Mucosa of stomach (tissue), 1 donor: ENCODE results near the gene CMTM6.
"Not testable (repeated sequence)": the region's sequence is repeated elsewhere in the genome, so short reads cannot be mapped to it uniquely, and the experiment has no call there.

ENCODE experiments used
- H3K27me3 ChIP-seq: one replicate; pipeline ENCODE4 v1.7.0; 2013; ENCODE audit warnings: mild to moderate bottlenecking, low read length; ENCODE audit not compliant: control insufficient read depth, insufficient read depth
- H3K36me3 ChIP-seq: one replicate; pipeline ENCODE4 v1.7.0; 2013; ENCODE audit warnings: low read length; ENCODE audit not compliant: control insufficient read depth, insufficient read depth
- H3K4me1 ChIP-seq: one replicate; pipeline ENCODE4 v1.7.0; 2013; ENCODE audit warnings: mild to moderate bottlenecking, low read length; ENCODE audit not compliant: control insufficient read depth, insufficient read depth
- H3K4me3 ChIP-seq: one replicate; pipeline ENCODE4 v1.7.0; 2013; ENCODE audit warnings: low read length
- H3K9ac ChIP-seq: one replicate; pipeline ENCODE4 v1.7.0; 2013; ENCODE audit warnings: mild to moderate bottlenecking, low read length, moderate library complexity
- H3K9me3 ChIP-seq: one replicate; pipeline ENCODE4 v1.7.0; 2013; ENCODE audit warnings: mild to moderate bottlenecking, low read length, moderate library complexity; ENCODE audit not compliant: control insufficient read depth
- donor health status: Pancreatic carcinoma.

CMTM6 gene

DNA sequence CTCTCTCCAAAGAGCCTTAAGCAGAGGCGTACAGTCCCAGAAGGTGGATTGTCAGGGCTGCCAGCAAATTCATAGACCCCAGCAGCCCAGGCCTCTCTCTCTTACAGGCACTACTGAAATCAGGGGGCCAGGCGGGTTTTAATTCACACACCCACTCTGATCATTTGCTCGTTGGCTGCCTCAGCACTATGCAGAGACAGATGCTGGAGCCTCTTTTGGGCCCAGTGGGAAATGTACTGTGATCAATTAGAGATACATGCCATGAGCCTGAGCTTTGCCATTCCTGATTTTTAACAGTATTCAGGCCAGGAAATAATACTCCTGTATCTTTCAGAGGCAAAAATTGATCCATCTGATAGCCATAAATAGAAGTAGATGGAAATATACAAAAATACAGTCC lies 53.0 kb downstream of the CMTM6 start:
- Histone ChIP-seq H3K27me3 (no peaks in the 10 kb centered on the region), H3K9me3 (no peaks in the 10 kb centered on the region), H3K9ac (no peak overlapping the region), H3K36me3 (no peaks in the 10 kb centered on the region), H3K4me3 (no peak overlapping the region), H3K4me1 (peaks cover 2% of the 10 kb centered on the region)

DNA sequence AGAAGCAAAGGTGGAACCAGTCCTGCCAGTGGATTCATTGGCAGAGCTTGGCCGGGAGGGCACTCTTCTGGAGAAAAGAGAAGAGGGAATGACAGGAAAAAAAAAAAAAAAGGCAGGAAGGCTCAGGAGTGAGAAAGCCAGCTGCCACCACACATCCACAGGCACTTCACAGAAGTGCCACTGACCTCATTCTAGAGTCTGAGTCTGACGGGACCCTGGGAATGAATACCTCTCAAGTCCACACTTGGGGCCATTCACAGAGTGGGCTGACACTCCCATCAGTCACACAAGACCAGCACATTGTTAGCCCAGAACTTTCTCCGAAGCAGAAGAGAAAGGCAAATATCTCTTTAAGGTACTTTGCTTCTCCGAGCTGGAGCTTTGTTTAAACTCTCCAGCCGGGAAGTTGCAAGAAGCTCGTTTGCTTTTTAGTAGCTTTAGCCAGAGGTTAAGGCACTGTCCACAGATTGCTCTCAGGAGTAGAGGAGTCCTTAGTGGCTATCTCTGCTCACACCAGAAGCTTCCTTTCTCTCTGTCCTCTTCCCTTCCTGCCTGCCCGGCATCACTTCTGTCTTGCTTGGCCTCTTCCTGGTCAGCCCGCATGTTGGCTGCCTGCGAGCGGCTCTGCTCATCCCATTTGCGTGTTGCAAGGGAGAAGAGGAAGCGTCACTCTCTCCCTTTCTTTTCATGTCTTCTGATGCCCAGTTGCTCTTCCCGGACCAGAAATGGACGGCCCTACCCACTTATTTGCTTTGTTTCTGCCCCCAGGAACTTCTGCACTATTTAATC lies 53.8 kb downstream of the CMTM6 start:
- H3K9me3 ChIP-seq: no peaks in the 10 kb centered on the region
- H3K4me1 ChIP-seq: no peaks in the 10 kb centered on the region
- no peak overlapping the region for H3K9ac ChIP-seq
- H3K27me3 ChIP-seq: no peaks in the 10 kb centered on the region
- H3K4me3 ChIP-seq: no peak overlapping the region
- no peaks in the 10 kb centered on the region for H3K36me3 ChIP-seq

DNA sequence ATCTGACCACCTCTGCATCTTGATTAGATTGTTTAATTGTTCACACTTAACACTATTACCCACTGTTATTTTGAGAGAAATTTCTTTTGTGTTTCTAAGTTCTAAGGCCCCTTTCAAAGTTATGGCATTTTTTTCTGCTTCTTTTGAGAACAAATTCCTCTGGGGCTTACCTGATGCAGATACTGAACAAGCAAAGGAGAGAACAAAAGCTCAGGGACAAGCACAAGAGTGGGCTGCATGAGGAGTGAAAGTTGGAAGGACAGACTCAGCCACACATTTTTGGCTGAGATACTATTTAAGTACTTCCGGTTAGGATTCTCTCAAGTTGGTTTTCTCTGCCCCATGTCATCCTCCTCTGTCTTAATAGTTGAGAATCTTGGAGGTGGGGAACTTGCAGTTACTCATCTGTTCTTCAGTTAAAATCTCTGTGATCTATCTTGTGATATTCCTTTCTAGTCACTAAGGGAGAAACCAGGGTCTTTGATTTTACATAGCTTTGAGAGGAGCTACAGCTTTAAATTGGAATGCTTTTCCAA lies 54.7 kb downstream of the CMTM6 start:
- Histone ChIP-seq H3K4me3 (no peak overlapping the region), H3K9me3 (no peaks in the 10 kb centered on the region), H3K27me3 (no peaks in the 10 kb centered on the region), H3K4me1 (no peaks in the 10 kb centered on the region), H3K9ac (no peak overlapping the region), H3K36me3 (no peaks in the 10 kb centered on the region)

- Histone ChIP-seq H3K27me3 (no peaks in the 10 kb centered on the region), H3K9ac (no peak overlapping the region), H3K36me3 (no peaks in the 10 kb centered on the region), H3K4me3 (no peak overlapping the region), H3K4me1 (no peaks in the 10 kb centered on the region), H3K9me3 (no peaks in the 10 kb centered on the region)
Measured at GRCh38 chr3:32443478-32443877, 59.2 kb downstream of the CMTM6 start.

DNA sequence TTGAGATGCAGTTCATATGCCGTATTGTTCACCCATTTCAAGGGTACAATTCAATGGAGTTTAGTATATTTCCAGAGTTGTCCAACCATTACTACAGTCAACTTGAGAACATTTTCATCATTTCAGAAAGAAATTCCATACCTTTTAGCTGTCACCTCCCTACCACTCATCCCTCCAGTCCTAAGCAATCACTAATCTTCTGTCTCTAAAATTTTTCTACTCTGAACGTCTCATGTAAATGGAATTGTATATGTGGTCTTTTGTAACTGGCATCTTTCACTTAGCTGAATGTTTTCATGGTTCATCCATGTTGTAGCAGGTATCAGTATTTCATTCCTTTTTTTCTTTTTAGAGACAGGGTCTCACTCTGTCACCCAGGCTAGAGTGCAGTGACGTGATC lies 59.9 kb downstream of the CMTM6 start:
- Histone ChIP-seq H3K27me3 (no peaks in the 10 kb centered on the region), H3K36me3 (no peaks in the 10 kb centered on the region), H3K9me3 (no peaks in the 10 kb centered on the region), H3K4me1 (no peaks in the 10 kb centered on the region), H3K4me3 (no peak overlapping the region), H3K9ac (no peak overlapping the region)

DNA sequence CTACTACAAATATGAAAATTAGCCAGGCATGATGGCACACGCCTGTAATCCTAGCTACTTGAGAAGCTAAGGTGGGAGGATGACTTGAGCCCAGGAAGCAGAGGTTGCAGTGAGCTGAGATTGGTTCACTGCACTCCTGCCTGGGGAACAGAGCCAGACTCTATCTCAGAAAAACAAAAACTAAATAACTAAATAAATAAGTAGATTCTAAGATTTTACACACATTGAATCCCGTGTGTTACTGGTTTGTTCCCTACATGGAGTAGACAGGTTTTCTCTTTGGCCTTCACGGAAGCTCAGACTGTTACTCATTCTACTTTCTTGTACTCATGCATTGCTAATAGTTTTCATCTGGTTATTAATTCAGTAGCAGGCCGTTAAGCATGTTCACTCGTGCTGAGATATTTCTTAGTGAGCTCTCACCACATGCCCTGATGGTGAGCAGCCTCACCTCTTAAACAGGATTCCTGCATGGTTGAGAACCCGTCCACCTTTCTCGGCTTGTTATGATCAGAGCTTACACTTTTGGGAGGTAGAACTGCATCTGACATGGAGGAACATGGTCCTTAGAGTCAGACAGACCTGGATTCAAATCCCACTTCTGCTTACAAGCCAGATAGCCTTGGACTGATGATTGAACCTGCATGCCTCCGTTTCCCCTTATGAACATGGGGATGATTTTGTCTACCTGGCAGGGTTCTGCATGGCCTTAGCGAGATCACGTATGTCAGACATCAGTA lies 61.9 kb downstream of the CMTM6 start:
- Histone ChIP-seq H3K9me3 (no peaks in the 10 kb centered on the region), H3K4me3 (no peak overlapping the region), H3K4me1 (no peaks in the 10 kb centered on the region), H3K9ac (no peak overlapping the region), H3K36me3 (no peaks in the 10 kb centered on the region), H3K27me3 (no peaks in the 10 kb centered on the region)

GRCh38 chr3:32439421-32439820 lies 63.2 kb downstream of the CMTM6 start:
- not testable (repeated sequence) for H3K4me3 ChIP-seq

GRCh38 chr3:32438596-32439344 lies 63.9 kb downstream of the CMTM6 start:
- no peaks in the 10 kb centered on the region for H3K9me3 ChIP-seq
- no peaks in the 10 kb centered on the region for H3K4me1 ChIP-seq
- H3K27me3 ChIP-seq: no peaks in the 10 kb centered on the region
- no peak overlapping the region for H3K4me3 ChIP-seq
- no peak overlapping the region for H3K9ac ChIP-seq
- no peaks in the 10 kb centered on the region for H3K36me3 ChIP-seq

More at GRCh38 chr3:32439421-32439820, 63.2 kb downstream of the CMTM6 start:
- H3K9me3 ChIP-seq, H3K4me1 ChIP-seq, H3K9ac ChIP-seq, H3K36me3 ChIP-seq, H3K27me3 ChIP-seq: not testable (repeated sequence)

DNA sequence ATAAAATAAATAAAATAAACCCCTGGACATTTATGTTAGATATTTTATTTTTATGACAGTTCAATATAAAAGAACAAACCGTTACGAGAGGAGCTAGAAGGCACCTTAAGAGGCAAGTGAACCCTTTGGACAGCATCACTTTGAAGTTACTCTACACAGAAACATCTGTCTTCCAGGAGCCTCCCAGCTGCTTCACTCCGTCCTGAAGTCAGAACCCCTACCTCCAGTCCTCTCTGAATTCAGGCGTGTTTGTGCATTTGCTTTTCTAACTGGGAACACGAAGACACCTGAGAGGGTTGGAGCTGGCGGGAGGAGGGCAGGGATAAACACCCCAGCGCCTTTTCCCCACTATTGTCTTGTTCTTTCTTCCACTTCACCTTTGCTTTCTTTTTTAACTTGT lies 64.8 kb downstream of the CMTM6 start:
- H3K36me3 ChIP-seq: no peaks in the 10 kb centered on the region
- no peaks in the 10 kb centered on the region for H3K9me3 ChIP-seq
- no peaks in the 10 kb centered on the region for H3K27me3 ChIP-seq
- no peaks in the 10 kb centered on the region for H3K4me1 ChIP-seq
- H3K4me3 ChIP-seq: no peak overlapping the region
- H3K9ac ChIP-seq: no peak overlapping the region

DNA sequence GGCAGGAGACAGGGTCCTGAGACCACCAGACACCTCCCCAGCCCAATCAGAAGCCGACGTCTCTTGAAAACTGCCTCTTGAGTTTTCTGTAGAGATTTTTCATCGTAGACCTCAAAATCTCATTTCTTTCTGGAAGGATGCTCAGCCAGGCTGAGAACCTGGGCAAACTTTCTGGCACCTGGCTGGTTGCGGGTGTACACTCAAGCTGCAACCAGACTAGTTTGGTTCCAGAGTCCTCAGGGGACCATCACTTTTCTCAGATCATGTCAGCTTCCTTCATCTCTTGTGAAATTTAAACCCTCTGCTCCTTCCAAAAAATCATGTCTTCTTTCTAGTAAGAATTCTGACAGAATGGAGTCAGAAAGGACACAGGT lies 65.8 kb downstream of the CMTM6 start:
- H3K9ac ChIP-seq: no peak overlapping the region
- no peak overlapping the region for H3K4me3 ChIP-seq
- no peaks in the 10 kb centered on the region for H3K9me3 ChIP-seq
- no peaks in the 10 kb centered on the region for H3K36me3 ChIP-seq
- no peaks in the 10 kb centered on the region for H3K27me3 ChIP-seq
- no peaks in the 10 kb centered on the region for H3K4me1 ChIP-seq

GRCh38 chr3:32435911-32436815 lies 66.5 kb downstream of the CMTM6 start:
- H3K9ac ChIP-seq: no peak overlapping the region
- no peaks in the 10 kb centered on the region for H3K9me3 ChIP-seq
- no peaks in the 10 kb centered on the region for H3K27me3 ChIP-seq
- H3K4me3 ChIP-seq: no peak overlapping the region
- H3K4me1 ChIP-seq: no peaks in the 10 kb centered on the region
- no peaks in the 10 kb centered on the region for H3K36me3 ChIP-seq
